NCI-H446 treated with DMSO at 0.1 percent for 48 hours (cell line): ENCODE data around the gene ZNF331.
"Not testable (repeated sequence)": the region's sequence is repeated elsewhere in the genome, so short reads cannot be mapped to it uniquely, and the experiment has no call there.

Source experiments
- DNase-seq: peaks from one replicate; lab custom pipeline; 2025; lab: John Stamatoyannopoulos, UW

ZNF331 gene

GRCh38 chr19:53537521-53538377 is at the start of gene ZNF331:
ZNF331 (plus strand) TSS chr19:53538145; CDS start chr19:53569377, 31,232 bp downstream.
- DNase-seq, result peak; percentile 46

- DNase-seq, result no peak
These were observed 45.8 kb upstream of the ZNF331 start for GRCh38 chr19:53492153-53492552.

- not testable (repeated sequence) for DNase-seq
These were observed 40.5 kb upstream of the ZNF331 start for GRCh38 chr19:53497311-53498023.

- DNase-seq, result not testable (repeated sequence)
These were observed 39.9 kb upstream of the ZNF331 start for GRCh38 chr19:53498024-53498395.

GRCh38 chr19:53503151-53503550 is 34.8 kb upstream of the ZNF331 start:
- not testable (repeated sequence) for DNase-seq

GRCh38 chr19:53503671-53504364 is 34.1 kb upstream of the ZNF331 start:
- not testable (repeated sequence) for DNase-seq

- not testable (repeated sequence) for DNase-seq
These were observed 33.6 kb upstream of the ZNF331 start for GRCh38 chr19:53504365-53504703.

- no peak for DNase-seq
These were observed 33.1 kb upstream of the ZNF331 start for GRCh38 chr19:53504885-53505284.

GRCh38 chr19:53506728-53507127 is 31.2 kb upstream of the ZNF331 start:
- no peak for DNase-seq

- DNase-seq, result no peak
These were observed 30.2 kb upstream of the ZNF331 start for GRCh38 chr19:53507523-53508442.

GRCh38 chr19:53509443-53509842 is 28.5 kb upstream of the ZNF331 start:
- DNase-seq, result no peak

GRCh38 chr19:53509845-53510244 is 28.1 kb upstream of the ZNF331 start:
- no peak for DNase-seq

- no peak for DNase-seq
These were observed 26.6 kb upstream of the ZNF331 start for GRCh38 chr19:53511357-53511756.

GRCh38 chr19:53511933-53512374 is 26.0 kb upstream of the ZNF331 start:
- no peak for DNase-seq

GRCh38 chr19:53515047-53515446 is 22.9 kb upstream of the ZNF331 start:
- DNase-seq, result not testable (repeated sequence)

GRCh38 chr19:53517114-53517741 is 20.7 kb upstream of the ZNF331 start:
- no peak for DNase-seq

GRCh38 chr19:53518121-53518520 is 19.8 kb upstream of the ZNF331 start:
- DNase-seq, result no peak

- DNase-seq, result no peak
These were observed 19.2 kb upstream of the ZNF331 start for GRCh38 chr19:53518716-53519115.

GRCh38 chr19:53519446-53519845 is 18.5 kb upstream of the ZNF331 start:
- DNase-seq, result no peak

GRCh38 chr19:53520163-53520546 is 17.8 kb upstream of the ZNF331 start:
- DNase-seq, result no peak
